ENCODE measurements around the gene DNAJC5.

DNA sequence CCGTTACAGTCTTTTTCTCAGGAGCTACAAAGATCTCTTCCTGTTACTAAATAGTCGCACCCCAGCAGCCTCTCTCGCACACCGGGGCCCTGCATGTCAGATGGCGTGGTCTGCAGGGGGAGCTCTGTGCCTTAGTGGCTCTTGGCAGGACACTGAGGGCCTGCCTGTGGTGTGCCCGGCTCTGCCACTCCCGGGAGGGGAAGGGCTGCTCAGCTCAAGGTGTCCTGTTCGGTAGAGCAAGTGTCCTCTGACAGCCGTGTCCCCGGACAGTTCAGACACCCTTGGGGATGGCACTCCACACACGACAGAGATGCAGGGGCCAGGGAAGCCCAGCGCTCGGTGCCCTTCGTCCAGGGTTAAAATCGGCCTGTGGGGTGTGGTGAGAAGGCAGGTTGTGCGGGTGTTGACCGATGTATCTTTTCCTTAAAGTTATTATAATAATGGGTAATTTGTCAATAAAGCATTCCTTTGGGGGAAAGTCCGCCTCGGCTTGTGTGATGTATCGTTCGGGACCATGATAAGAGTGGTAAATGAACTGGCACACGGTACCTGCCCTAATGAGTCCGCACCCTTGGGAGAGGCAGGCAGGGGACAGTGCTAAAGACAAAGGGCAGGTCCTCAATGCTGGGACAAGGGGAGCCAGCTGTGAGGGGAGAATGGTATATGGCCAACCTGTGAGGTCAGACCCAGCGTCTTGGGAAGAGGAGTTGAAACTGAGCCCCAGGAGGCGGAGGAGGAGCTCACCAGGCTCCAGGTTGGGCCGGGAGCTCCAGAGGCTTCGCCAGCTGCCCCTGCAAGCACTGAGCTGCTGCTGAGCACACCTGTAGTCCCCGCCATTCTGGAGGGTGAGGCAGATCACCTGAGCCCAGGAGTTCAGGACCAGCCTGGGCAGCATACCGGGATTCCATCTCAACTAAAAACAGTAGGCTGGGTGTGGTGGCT, 3.6 kb upstream of the DNAJC5 start:
- TF ChIP-seq, protein P1, sequence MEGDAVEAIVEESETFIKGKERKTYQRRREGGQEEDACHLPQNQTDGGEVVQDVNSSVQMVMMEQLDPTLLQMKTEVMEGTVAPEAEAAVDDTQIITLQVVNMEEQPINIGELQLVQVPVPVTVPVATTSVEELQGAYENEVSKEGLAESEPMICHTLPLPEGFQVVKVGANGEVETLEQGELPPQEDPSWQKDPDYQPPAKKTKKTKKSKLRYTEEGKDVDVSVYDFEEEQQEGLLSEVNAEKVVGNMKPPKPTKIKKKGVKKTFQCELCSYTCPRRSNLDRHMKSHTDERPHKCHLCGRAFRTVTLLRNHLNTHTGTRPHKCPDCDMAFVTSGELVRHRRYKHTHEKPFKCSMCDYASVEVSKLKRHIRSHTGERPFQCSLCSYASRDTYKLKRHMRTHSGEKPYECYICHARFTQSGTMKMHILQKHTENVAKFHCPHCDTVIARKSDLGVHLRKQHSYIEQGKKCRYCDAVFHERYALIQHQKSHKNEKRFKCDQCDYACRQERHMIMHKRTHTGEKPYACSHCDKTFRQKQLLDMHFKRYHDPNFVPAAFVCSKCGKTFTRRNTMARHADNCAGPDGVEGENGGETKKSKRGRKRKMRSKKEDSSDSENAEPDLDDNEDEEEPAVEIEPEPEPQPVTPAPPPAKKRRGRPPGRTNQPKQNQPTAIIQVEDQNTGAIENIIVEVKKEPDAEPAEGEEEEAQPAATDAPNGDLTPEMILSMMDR (optimal IDR thresholded peaks at IDR 0.05 in 1 of 3, IDR thresholded peaks at IDR 0.05 in 1 of 3, conservative IDR thresholded peaks at IDR 0.05 in 1 of 3; ENCODE audit: extremely low read depth in 1 of 3, insufficient read depth in 2 of 3, low read length in 3 of 3), result peak in 1 of 3 experiments; percentile 14
- TF ChIP-seq EZH2 (IDR thresholded peaks at IDR 0.05; ENCODE audit: low read length), result no peak
